ENCODE measurements around the gene PEX5L.

GRCh38 chr3:180036092-180036670 lies 556 bp downstream of the PEX5L start:
- TF ChIP-seq CTCF (IDR thresholded peaks at IDR 0.05) (no peak), EP300 (IDR thresholded peaks at IDR 0.05) (no peak)

All from stomach (tissue), 4 donors.